ENCODE data around the gene TIAM2. TPM values are rescaled to one million over a fixed set of nuclear protein-coding genes. Genes with fewer than 3 reads are reported as not detected.

The TIAM2 gene
- total and polyA plus RNA-seq, 7 donors: 1.2 to 15.8 (median 11.0) TPM

DNA sequence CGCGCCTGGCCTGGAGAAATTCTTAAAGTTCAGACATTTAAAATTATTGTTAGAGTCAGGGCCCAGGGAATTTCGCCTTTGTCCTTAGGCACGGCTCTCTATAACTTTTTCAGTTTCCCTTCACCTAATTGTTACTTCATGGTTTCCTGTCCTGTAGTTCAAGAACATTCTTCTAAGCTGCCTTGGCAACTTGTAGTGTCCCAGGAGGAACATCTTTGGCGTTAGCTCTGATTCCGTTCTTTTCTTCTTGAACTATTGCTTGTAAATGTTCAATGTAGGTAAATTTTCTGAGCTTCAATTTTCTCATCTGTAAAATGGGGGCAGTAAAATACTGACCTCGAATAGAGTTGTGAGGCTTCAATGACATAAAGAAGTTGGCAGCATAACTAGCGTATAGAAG is 41.8 kb downstream of the TIAM2 start:
- DNase-seq: no peak
- Histone ChIP-seq H3K4me3 (no peak overlapping the region), H3K36me3 (no peaks in the 10 kb centered on the region), H3K4me1 (peaks cover 0 to 9% (median 3%) of the 10 kb centered on the region in 4 donors), H3K27me3 (no peaks in the 10 kb centered on the region), H3K27ac (no peak overlapping the region), H3K9me3 (no peaks in the 10 kb centered on the region)
- 88 to 90% methylated on average over 8 of the region's 8 CpGs for WGBS, 2 donors
- intact Hi-C loops (cut with DNase I): no loop called here
- TF ChIP-seq POLR2AphosphoS5 (IDR thresholded peaks at IDR 0.05) (no peak), POLR2A (IDR thresholded peaks at IDR 0.05) (no peak), EP300 (IDR thresholded peaks at IDR 0.05) (no peak)
- TF ChIP-seq, protein P1, sequence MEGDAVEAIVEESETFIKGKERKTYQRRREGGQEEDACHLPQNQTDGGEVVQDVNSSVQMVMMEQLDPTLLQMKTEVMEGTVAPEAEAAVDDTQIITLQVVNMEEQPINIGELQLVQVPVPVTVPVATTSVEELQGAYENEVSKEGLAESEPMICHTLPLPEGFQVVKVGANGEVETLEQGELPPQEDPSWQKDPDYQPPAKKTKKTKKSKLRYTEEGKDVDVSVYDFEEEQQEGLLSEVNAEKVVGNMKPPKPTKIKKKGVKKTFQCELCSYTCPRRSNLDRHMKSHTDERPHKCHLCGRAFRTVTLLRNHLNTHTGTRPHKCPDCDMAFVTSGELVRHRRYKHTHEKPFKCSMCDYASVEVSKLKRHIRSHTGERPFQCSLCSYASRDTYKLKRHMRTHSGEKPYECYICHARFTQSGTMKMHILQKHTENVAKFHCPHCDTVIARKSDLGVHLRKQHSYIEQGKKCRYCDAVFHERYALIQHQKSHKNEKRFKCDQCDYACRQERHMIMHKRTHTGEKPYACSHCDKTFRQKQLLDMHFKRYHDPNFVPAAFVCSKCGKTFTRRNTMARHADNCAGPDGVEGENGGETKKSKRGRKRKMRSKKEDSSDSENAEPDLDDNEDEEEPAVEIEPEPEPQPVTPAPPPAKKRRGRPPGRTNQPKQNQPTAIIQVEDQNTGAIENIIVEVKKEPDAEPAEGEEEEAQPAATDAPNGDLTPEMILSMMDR (IDR thresholded peaks at IDR 0.05): no peak

DNA sequence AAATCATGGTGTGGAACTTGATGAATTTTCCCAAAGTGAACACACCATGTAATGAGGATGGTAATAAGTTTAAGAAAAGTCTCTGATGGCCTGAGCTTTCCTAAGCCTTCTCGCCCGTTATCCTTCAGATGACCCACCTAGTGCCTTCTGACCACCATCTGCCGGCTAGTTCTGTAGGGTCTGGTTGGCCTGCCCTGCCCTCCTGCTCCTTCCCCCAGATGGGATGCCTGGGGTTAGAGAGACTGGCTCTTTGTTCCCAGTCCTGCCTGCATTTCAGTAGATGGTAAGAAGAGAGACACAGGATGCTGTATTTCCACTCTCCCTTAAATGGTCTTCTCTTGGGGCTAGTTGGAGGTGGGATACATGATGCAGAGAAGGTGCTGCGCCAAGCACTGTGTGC is 43.0 kb downstream of the TIAM2 start:
- TF ChIP-seq POLR2A (IDR thresholded peaks at IDR 0.05) (no peak), EP300 (IDR thresholded peaks at IDR 0.05) (no peak), POLR2AphosphoS5 (IDR thresholded peaks at IDR 0.05) (no peak)
- TF ChIP-seq, protein P1 (IDR thresholded peaks at IDR 0.05): no peak
- Histone ChIP-seq H3K9me3 (no peaks in the 10 kb centered on the region), H3K27me3 (no peaks in the 10 kb centered on the region), H3K4me3 (no peak overlapping the region), H3K27ac (no peak overlapping the region), H3K36me3 (no peaks in the 10 kb centered on the region), H3K4me1 (peaks cover 0 to 13% (median 4%) of the 10 kb centered on the region in 4 donors)
- intact Hi-C loops (cut with DNase I): no loop called here
- 98% methylated on average over 4 of the region's 4 CpGs for WGBS, 2 donors
- no peak for DNase-seq

DNA sequence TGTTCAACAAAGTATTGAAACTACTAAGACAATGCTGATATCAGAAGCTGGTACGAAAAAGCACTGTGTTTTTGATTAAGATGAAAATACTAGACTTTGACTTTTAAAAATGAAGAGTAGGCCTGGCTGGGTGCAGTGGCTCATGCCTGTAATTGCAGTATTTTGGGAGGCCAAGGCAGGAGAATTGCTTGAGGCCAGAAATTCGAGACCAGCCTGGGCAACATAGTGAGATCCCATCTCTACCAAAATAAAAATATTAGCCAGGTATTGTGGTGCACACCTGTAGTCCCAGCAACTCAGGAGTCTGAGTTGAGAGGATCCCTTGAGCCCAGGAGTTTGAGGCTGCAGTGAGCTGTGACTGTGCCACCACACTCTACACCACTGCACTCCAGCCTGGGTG is 43.4 kb downstream of the TIAM2 start:
- Histone ChIP-seq H3K36me3 (no peaks in the 10 kb centered on the region), H3K4me3 (no peak overlapping the region), H3K9me3 (no peaks in the 10 kb centered on the region), H3K27ac (no peak overlapping the region), H3K27me3 (no peaks in the 10 kb centered on the region), H3K4me1 (peaks cover 0 to 13% (median 4%) of the 10 kb centered on the region in 4 donors)
- TF ChIP-seq POLR2AphosphoS5 (IDR thresholded peaks at IDR 0.05) (no peak), EP300 (IDR thresholded peaks at IDR 0.05) (no peak), POLR2A (IDR thresholded peaks at IDR 0.05) (no peak)
- TF ChIP-seq, protein P1 (IDR thresholded peaks at IDR 0.05): no peak
- 92 to 95% methylated on average over 2 of the region's 2 CpGs for WGBS, 2 donors
- intact Hi-C loops (cut with DNase I): no loop called here
- no peak for DNase-seq

DNA sequence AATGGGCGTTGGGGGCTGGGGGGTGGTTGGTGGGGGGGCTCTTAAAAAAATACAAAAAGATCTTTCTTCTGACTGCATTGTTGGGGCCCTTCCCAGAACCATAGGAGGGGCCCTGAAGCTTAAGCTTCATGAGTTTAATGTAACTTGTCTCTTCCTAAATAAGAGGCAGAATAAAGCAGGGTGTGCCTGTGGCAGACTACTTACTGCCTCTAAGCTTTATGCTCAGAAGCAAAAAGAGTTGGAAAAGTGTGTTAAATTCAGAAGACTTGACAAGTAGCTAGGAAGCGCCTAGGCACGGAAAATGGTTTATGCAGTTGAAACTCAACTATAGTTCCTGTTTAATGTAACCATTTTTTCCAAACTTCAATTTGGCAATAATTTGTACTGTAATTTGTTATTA is 44.5 kb downstream of the TIAM2 start:
- Histone ChIP-seq H3K36me3 (no peaks in the 10 kb centered on the region), H3K4me3 (no peak overlapping the region), H3K9me3 (no peaks in the 10 kb centered on the region), H3K27ac (no peak overlapping the region), H3K4me1 (peaks cover 0 to 13% (median 4%) of the 10 kb centered on the region in 4 donors), H3K27me3 (no peaks in the 10 kb centered on the region)
- intact Hi-C loops (cut with DNase I): no loop called here
- WGBS, 2 donors: 88 to 93% methylated on average over 3 of the region's 3 CpGs
- DNase-seq: no peak
- TF ChIP-seq, protein P1 (IDR thresholded peaks at IDR 0.05): no peak
- TF ChIP-seq POLR2AphosphoS5 (IDR thresholded peaks at IDR 0.05): no peak
- TF ChIP-seq EP300 (IDR thresholded peaks at IDR 0.05): no peak
- no peak for TF ChIP-seq POLR2A (IDR thresholded peaks at IDR 0.05)

DNA sequence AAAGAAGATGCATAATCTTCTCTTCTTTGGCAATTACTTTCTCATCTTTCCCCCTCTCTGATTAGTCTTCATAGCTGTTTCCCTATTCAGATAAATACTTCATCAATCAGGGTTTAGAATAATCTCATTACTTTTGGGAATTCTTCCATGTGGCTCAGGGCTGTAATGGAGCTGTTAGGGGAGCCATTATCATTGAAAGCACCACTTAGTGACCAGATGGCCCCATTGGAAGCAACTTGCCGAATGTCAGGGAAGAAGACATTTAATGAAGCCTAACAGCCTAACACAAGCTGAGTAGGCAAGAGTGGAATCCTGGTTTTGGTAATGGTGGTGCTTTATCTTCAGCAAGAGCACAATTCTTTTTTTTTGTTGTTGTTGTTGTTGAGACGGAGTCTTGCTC is 45.0 kb downstream of the TIAM2 start:
- no peaks in the 10 kb centered on the region for H3K36me3 ChIP-seq
- no peak for DNase-seq
- no peaks in the 10 kb centered on the region for H3K9me3 ChIP-seq
- TF ChIP-seq POLR2AphosphoS5 (IDR thresholded peaks at IDR 0.05) (no peak), EP300 (IDR thresholded peaks at IDR 0.05) (no peak), POLR2A (IDR thresholded peaks at IDR 0.05) (no peak)
- TF ChIP-seq, protein P1 (IDR thresholded peaks at IDR 0.05): no peak
- H3K27me3 ChIP-seq: no peaks in the 10 kb centered on the region
- peaks cover 0 to 13% (median 4%) of the 10 kb centered on the region in 4 donors for H3K4me1 ChIP-seq
- 83 to 92% methylated on average over 2 of the region's 2 CpGs for WGBS, 2 donors
- no peak overlapping the region for H3K27ac ChIP-seq
- H3K4me3 ChIP-seq: no peak overlapping the region
- intact Hi-C loops (cut with DNase I): no loop called here

All from sigmoid colon (tissue), 7 donors.